NCI-H446 (cell line): ENCODE data around the gene ERBB4.
"Not testable (repeated sequence)": the region's sequence is repeated elsewhere in the genome, so short reads cannot be mapped to it uniquely, and the experiment has no call there.

Source experiments
- DNase-seq, 2 experiments: peaks; one replicate each; lab custom pipeline; 2025; lab: John Stamatoyannopoulos, UW

ERBB4 gene

DNA sequence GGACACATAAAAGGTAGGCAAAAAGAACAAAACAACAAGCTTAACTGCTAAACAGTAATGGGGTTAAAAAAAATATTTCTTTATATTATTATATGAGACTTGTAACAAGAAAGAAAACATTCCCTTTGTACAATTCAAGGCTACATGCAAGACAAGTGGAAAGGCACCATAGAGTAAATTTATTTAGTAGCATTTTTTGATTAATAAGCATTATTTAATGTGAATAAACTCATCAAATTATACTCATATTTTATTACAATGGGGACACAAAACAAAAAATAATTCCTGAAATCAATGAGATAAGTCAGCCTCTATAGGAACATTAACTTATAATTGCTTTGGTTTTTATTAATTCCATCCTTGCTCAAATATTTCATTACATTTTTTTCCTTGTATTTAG, 809.2 kb downstream of the ERBB4 start:
- DNase-seq, result no peak

DNA sequence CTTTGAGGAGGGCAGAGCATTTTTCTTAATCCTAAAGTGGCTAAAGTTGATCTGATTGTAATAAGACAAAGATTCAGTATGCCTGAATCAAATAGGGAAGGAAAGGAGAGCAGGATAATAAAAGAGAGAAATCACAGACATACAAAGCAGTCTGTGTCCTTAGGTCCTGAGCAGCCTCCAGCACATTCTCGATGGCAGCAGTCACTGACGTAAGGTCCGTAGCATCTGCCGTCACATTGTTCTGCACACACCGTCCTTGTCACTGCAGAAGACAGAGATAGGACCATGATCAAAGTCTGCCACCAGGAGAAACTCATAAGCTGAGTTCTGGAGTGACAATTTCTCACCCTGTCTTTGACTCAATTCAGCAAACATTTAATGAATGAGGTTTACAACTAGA, 813.7 kb downstream of the ERBB4 start:
- no peak for DNase-seq

DNA sequence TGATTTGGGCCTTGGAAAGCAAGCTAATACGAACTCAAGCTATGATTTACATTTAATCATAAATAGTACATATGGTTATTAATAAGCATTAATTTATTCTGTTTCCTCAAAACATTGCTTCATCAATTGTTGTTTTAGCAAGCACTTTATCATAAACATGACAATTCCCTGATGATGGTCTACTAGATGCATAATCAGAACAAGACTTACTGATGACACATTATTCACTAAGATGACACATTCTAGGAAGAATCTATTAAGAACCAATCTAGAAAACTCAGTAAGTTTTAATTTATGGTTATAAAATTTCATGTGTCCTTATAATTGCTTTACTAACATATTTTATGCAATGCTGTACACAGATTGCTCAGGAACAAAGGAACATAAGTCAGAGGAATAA, 815.2 kb downstream of the ERBB4 start:
- DNase-seq, result no peak

DNA sequence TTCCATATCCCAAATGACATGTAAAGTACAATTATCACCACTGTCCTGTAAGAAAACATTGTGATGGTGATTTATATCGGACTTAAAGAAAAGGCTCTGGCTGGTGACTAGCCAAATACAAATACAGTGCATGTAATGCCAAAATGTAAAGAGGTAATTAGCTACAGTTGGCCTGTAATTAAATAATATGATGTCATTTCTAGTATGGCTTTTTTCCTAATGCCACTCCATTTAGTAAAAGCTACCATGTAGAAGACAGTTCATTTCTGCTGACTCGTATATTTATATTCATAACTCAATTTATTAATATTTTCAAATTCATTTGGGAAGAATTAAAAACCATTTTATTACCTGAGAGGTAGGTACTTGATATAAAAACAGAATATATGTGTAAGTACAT, 815.7 kb downstream of the ERBB4 start:
- peak in 1 of 2 experiments; percentile 10 for DNase-seq

- not testable (repeated sequence) for DNase-seq
These were observed 816.7 kb downstream of the ERBB4 start for GRCh38 chr2:211721874-211722273.

DNA sequence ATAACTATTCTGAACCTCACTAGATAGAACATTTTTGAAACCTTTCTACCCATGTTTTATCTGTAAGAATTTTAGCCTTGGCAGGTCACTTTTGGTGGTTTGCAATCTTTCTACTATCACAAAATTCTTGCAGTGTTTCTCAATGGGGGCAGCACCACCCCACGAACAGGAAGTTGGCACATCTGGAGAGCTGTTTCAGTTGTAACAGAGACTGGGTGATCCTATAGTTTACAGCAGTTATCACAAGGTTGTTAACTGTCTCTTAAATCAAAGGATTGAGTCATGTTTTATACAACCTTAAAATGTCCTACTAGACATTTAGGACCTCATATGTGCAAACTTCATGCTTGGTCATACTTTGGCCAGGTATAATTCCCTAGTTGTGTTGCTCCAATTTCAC, 829.2 kb downstream of the ERBB4 start:
- DNase-seq, result no peak

DNA sequence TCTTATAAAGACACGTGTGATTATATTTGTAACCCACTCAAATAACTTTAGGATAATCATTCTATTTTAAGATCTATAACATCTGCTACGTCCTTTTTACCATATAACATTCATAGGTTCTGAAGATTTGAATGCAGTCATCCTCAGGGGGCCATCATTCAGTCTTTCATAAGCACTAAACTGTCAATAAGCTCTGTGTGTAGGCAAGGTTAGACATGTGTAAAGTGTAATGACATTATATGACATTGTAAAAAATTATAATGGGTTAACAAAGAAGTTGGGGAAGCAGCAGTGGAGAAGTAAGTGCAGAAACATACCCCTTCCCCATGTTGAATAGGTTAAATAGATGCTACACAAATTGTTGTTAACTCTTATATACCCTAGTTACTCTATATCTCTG, 845.9 kb downstream of the ERBB4 start:
- no peak for DNase-seq

DNA sequence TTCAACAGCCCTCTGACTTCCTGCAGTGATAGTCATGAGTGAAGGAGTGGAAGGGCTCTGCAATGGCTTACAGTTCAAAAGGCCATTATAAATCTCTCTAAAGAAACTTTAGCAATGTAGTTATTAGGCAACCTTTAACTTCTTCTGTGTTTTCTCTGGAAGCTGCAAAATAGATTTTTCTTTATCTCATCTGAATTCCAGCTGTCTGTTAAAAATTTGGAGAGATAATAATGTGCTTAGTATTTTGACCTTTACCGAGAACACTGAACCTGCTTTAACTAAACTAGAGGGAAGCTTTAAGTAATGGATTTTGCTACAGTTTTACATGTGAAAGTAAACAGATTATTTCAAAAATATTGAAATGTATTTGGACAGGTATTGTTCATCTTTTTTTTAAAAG, 847.9 kb downstream of the ERBB4 start:
- no peak for DNase-seq

GRCh38 chr2:211688196-211688595, 850.4 kb downstream of the ERBB4 start:
- no peak for DNase-seq

- no peak for DNase-seq
These were observed 863.9 kb downstream of the ERBB4 start for GRCh38 chr2:211674715-211675114.

- peak in 1 of 2 experiments; percentile 48 for DNase-seq
These were observed 865.3 kb downstream of the ERBB4 start for GRCh38 chr2:211673133-211673905.

- DNase-seq, result no peak
These were observed 866.6 kb downstream of the ERBB4 start for GRCh38 chr2:211671977-211672376.

DNA sequence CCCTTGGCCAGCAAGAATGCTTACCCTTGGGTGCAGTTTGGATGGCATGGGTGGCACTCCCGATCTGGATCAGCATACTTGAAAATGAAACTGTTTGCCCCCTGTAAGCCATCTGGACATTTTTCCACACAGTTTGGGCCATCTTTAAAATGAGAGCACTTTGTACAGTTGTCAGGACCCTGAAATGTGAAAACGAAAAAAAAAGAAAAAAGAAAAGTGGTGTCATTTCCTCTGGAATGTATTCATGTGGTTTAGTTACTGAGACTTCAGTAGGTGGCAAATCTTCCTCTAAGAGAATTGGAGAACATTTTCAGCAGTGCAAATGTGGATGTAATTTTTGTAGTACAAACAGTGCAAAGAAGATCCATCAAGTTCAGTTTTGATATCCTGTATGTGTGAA, 873.3 kb downstream of the ERBB4 start:
- DNase-seq, result no peak

GRCh38 chr2:211664321-211664720, 874.3 kb downstream of the ERBB4 start:
- DNase-seq, result no peak

GRCh38 chr2:211654211-211654780, 884.3 kb downstream of the ERBB4 start:
- no peak for DNase-seq

- no peak for DNase-seq
These were observed 886.3 kb downstream of the ERBB4 start for GRCh38 chr2:211652327-211652726.

DNA sequence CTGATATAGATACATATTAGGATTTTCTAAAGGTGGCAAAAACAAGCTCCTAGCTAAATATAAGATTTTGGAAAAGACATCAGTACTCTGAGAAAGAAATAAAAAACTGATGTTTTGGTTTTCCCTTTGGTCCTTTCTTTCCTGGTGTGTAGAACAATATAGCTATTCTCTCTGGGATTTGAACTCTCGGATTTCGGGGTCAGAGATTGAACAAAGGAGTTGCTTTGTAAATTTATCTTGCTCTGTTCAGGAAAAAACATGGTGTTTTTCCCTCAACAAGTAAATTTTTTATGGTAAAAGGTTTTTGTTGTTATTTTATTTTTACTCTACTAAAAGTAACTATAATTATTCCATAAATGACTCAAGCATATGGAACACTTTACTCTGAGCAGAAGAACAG, 889.3 kb downstream of the ERBB4 start:
- DNase-seq, result no peak

- no peak for DNase-seq
These were observed 907.1 kb downstream of the ERBB4 start for GRCh38 chr2:211631503-211631902.

GRCh38 chr2:211623096-211623495, 915.5 kb downstream of the ERBB4 start:
- no peak for DNase-seq

GRCh38 chr2:211620986-211621385, 917.6 kb downstream of the ERBB4 start:
- no peak for DNase-seq

DNA sequence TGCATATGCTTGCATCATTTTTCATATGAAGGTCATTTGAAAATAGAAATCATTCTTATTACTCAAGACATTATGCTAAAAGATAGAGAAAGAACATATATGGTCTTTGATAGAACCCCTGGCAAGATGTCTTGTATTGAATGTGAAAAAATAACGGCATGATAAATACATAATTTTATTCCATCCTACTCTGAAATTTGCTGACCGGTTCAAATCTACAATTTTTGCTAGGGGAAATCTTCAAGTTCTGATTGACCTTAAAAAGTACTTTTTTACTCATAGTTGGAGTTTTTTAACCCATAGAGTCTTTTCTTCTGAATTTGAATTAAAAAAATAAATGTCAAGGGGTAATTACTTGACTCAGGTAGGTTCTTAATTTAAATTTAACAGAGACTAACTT, 920.8 kb downstream of the ERBB4 start:
- DNase-seq, result no peak

GRCh38 chr2:211611621-211612020, 927.0 kb downstream of the ERBB4 start:
- DNase-seq, result no peak

- no peak for DNase-seq
These were observed 927.5 kb downstream of the ERBB4 start for GRCh38 chr2:211611061-211611518.

DNA sequence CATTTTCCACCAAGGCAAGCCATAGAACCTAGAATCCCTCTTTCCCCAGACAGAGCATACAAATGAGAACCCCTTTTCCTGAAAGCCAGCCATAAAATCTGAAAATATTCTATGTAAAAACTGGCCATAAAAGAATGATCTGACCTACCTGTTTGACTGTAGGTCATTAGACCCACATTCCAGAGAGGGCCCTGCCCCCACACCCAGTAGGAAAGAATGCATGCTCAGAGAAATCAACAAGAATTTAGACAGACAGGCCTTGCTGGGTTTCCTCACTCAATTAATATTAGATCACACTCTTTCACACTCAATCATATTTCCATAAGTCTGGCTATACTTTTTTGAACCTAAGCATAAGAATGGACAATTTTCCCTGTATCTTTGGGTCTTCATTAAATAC, 929.5 kb downstream of the ERBB4 start:
- no peak for DNase-seq
